Measurements from ENCODE around the gene NLGN1.

The NLGN1 gene

GRCh38 chr3:174116421-174116820 is 718.9 kb downstream of the NLGN1 start:
- DNase-seq: no peak

GRCh38 chr3:174120997-174121396 is 723.5 kb downstream of the NLGN1 start:
- DNase-seq: no peak

GRCh38 chr3:174122411-174122810 is 724.9 kb downstream of the NLGN1 start:
- no peak for DNase-seq

- peak; percentile 8 for DNase-seq
Measured at GRCh38 chr3:174125267-174125824, 727.8 kb downstream of the NLGN1 start.

- DNase-seq: peak; percentile 3
Measured at GRCh38 chr3:174126990-174127758, 729.6 kb downstream of the NLGN1 start.

GRCh38 chr3:174132006-174132405 is 734.5 kb downstream of the NLGN1 start:
- no peak for DNase-seq

GRCh38 chr3:174132421-174133042 is 735.0 kb downstream of the NLGN1 start:
- no peak for DNase-seq

GRCh38 chr3:174146008-174146407 is 748.5 kb downstream of the NLGN1 start:
- DNase-seq: no peak

- no peak for DNase-seq
Measured at GRCh38 chr3:174147798-174148197, 750.3 kb downstream of the NLGN1 start.

- DNase-seq: no peak
Measured at GRCh38 chr3:174153871-174154270, 756.3 kb downstream of the NLGN1 start.

GRCh38 chr3:174156200-174156599 is 758.7 kb downstream of the NLGN1 start:
- DNase-seq: no peak

- DNase-seq: no peak
Measured at GRCh38 chr3:174158674-174159073, 761.1 kb downstream of the NLGN1 start.

- DNase-seq: no peak
Measured at GRCh38 chr3:174159604-174160003, 762.1 kb downstream of the NLGN1 start.

GRCh38 chr3:174162550-174162949 is 765.0 kb downstream of the NLGN1 start:
- no peak for DNase-seq

GRCh38 chr3:174168026-174168425 is 770.5 kb downstream of the NLGN1 start:
- DNase-seq: no peak

- DNase-seq: no peak
Measured at GRCh38 chr3:174168538-174169254, 771.2 kb downstream of the NLGN1 start.

- DNase-seq: no peak
Measured at GRCh38 chr3:174169736-174170135, 772.2 kb downstream of the NLGN1 start.

GRCh38 chr3:174170248-174170647 is 772.7 kb downstream of the NLGN1 start:
- DNase-seq: no peak

GRCh38 chr3:174186377-174186989 is 788.9 kb downstream of the NLGN1 start:
- no peak for DNase-seq

GRCh38 chr3:174191380-174191779 is 793.8 kb downstream of the NLGN1 start:
- DNase-seq: no peak

- no peak for DNase-seq
Measured at GRCh38 chr3:174191895-174192294, 794.4 kb downstream of the NLGN1 start.

GRCh38 chr3:174192471-174192870 is 794.9 kb downstream of the NLGN1 start:
- no peak for DNase-seq

- DNase-seq: no peak
Measured at GRCh38 chr3:174193604-174194003, 796.1 kb downstream of the NLGN1 start.
